Hepatocyte (in vitro differentiated cells): ENCODE data around the gene HMGB4. TPM values are rescaled to one million over a fixed set of nuclear protein-coding genes. Genes with fewer than 3 reads are reported as not detected.

Experiments
- DNase-seq: peaks from one replicate; pipeline ENCODE4 v3.0.0-alpha.2; 2016; ENCODE audit warnings: low spot score
- H2AFZ ChIP-seq: fragments of 200-600 bp; sonication (generic); 2 replicates; pipeline ENCODE4 v1.6.0; 2016; ENCODE audit warnings: antibody characterized with exemption, mild to moderate bottlenecking
- H3K27ac ChIP-seq: fragments of 200-600 bp; sonication (generic); 2 replicates; pipeline ENCODE4 v1.5.1; 2016; ENCODE audit warnings: mild to moderate bottlenecking
- H3K27me3 ChIP-seq: fragments of 200-600 bp; sonication (generic); 2 replicates; pipeline ENCODE4 v1.6.1; 2016
- H3K36me3 ChIP-seq: fragments of 200-600 bp; sonication (generic); replicated peaks from 2 replicates; pipeline ENCODE4 v1.5.1; 2016; ENCODE audit warnings: low read depth; ENCODE audit not compliant: insufficient read depth
- H3K4me1 ChIP-seq: fragments of 200-600 bp; sonication (generic); 2 replicates; pipeline ENCODE4 v1.5.1; 2016; ENCODE audit warnings: mild to moderate bottlenecking, moderate library complexity; ENCODE audit not compliant: insufficient read depth
- H3K4me2 ChIP-seq: fragments of 200-600 bp; sonication (generic); 2 replicates; pipeline ENCODE4 v1.6.0; 2016
- H3K4me3 ChIP-seq: fragments of 200-600 bp; sonication (generic); 2 replicates; pipeline ENCODE4 v1.5.1; 2016; ENCODE audit warnings: mild to moderate bottlenecking
- H3K79me2 ChIP-seq: fragments of 200-600 bp; sonication (generic); 2 replicates; pipeline ENCODE4 v1.6.0; 2017; ENCODE audit warnings: mild to moderate bottlenecking
- H3K9me2 ChIP-seq: fragments of 200-600 bp; sonication (generic); replicated peaks from 2 replicates; pipeline ENCODE4 v1.6.0; 2017; ENCODE audit warnings: mild to moderate bottlenecking; ENCODE audit not compliant: insufficient read depth
- H3K9me3 ChIP-seq: fragments of 200-600 bp; sonication (generic); 2 replicates; pipeline ENCODE4 v1.5.1; 2016; ENCODE audit warnings: low read depth, mild to moderate bottlenecking
- H4K20me1 ChIP-seq: fragments of 200-600 bp; sonication (generic); 2 replicates; pipeline ENCODE4 v1.6.0; 2016; ENCODE audit warnings: mild to moderate bottlenecking; ENCODE audit not compliant: insufficient read depth, poor library complexity, severe bottlenecking
- EZH2 ChIP-seq: fragments of 200-600 bp; sonication (generic); IDR thresholded peaks from 2 replicates; pipeline ENCODE4 v1.6.1; 2016; ENCODE audit warnings: antibody characterized with exemption, mild to moderate bottlenecking, borderline replicate concordance
- EZH2phosphoT487 ChIP-seq: fragments of 200-600 bp; sonication (generic); IDR thresholded peaks from one replicate; pipeline ENCODE4 v1.6.1; 2018; ENCODE audit warnings: antibody characterized with exemption, mild to moderate bottlenecking, low read depth, moderate library complexity; ENCODE audit not compliant: unreplicated experiment, severe bottlenecking
- WGBS: methylation state at CpG from one replicate; pipeline ENCODE4 v1.1.6; 2016; ENCODE audit warnings: low lambda C conversion rate; ENCODE audit errors: missing lambda C conversion rate; 5-methylcytosine and 5-hydroxymethylcytosine counted together
- polyA plus RNA-seq: library from polyadenylated mRNA; unstranded; fragments of >200 nt; fragmentation: Nextera tagmentation; extraction: Ambion mirVana; gene quantifications from 2 replicates; pipeline ENCODE4 v1.2.1, GENCODE V29; 2016
- total RNA-seq: library from RNA; depleted of rRNA; stranded (reverse); fragments of >200 nt; gene quantifications from 2 replicates; pipeline ENCODE4 v1.2.3, GENCODE V29; 2014
- TF ChIP-seq, protein P1 (sequence below): fragments of 200-600 bp; sonication (generic); IDR thresholded peaks from 2 replicates; pipeline ENCODE4 v1.5.1; 2016; ENCODE audit warnings: antibody characterized with exemption, mild to moderate bottlenecking; ENCODE audit not compliant: poor library complexity

Gene HMGB4, protein sequence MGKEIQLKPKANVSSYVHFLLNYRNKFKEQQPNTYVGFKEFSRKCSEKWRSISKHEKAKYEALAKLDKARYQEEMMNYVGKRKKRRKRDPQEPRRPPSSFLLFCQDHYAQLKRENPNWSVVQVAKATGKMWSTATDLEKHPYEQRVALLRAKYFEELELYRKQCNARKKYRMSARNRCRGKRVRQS
- total RNA-seq (not detected in 2 replicates), polyA plus RNA-seq (not detected in 2 replicates)

DNA sequence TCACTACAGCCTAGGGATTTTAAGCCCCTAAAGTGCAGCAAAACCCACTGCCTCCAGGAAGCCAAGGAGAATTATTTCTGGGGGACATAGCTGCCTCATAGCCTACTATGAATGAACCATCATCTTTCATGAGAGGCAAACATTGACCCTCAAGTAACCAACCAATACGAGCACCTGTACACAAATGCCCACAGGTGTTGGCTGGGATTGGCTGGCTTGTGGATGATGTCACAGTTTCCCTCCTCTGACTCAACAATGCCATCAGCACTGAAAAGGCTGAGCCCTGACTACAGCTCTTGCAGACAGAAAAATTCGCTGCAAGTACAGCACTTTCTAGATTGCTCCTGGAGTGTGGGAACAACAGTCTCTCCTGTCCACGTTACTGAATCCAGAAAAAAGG lies at the start of gene HMGB4:
Gene HMGB4, plus strand, starts transcription at position 301 of the 400 bp plus-strand sequence. CDS start 113 bp downstream, outside the sequence.
- Histone ChIP-seq H3K79me2 (no peaks in the 10 kb centered on the region), H4K20me1 (no peaks in the 10 kb centered on the region), H3K9me2 (no peaks in the 10 kb centered on the region), H3K4me1 (no peaks in the 10 kb centered on the region), H3K9me3 (no peaks in the 10 kb centered on the region), H3K27ac (no peak within 1 kb of the TSS), H3K4me3 (no peak within 1 kb of the TSS), H2AFZ (no peak within 1 kb of the TSS), H3K27me3 (no peaks in the 10 kb centered on the region), H3K36me3 (no peaks in the 10 kb centered on the region), H3K4me2 (no peak within 1 kb of the TSS)
- no peak for TF ChIP-seq EZH2
- TF ChIP-seq, protein P1, sequence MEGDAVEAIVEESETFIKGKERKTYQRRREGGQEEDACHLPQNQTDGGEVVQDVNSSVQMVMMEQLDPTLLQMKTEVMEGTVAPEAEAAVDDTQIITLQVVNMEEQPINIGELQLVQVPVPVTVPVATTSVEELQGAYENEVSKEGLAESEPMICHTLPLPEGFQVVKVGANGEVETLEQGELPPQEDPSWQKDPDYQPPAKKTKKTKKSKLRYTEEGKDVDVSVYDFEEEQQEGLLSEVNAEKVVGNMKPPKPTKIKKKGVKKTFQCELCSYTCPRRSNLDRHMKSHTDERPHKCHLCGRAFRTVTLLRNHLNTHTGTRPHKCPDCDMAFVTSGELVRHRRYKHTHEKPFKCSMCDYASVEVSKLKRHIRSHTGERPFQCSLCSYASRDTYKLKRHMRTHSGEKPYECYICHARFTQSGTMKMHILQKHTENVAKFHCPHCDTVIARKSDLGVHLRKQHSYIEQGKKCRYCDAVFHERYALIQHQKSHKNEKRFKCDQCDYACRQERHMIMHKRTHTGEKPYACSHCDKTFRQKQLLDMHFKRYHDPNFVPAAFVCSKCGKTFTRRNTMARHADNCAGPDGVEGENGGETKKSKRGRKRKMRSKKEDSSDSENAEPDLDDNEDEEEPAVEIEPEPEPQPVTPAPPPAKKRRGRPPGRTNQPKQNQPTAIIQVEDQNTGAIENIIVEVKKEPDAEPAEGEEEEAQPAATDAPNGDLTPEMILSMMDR, result no peak
- no peak for TF ChIP-seq EZH2phosphoT487
- 91% methylated on average over 3 of the region's 3 CpGs for WGBS
- no peak for DNase-seq

- H3K9me3 ChIP-seq, result no peaks in the 10 kb centered on the region
- 82% methylated on average over 2 of the region's 2 CpGs for WGBS
- H4K20me1 ChIP-seq, result no peaks in the 10 kb centered on the region
- TF ChIP-seq EZH2 (no peak), EZH2phosphoT487 (no peak)
- TF ChIP-seq, protein P1, result no peak
- H3K27me3 ChIP-seq, result no peaks in the 10 kb centered on the region
- H3K9me2 ChIP-seq, result no peaks in the 10 kb centered on the region
- H3K27ac ChIP-seq, result no peak overlapping the region
- H3K4me2 ChIP-seq, result no peak overlapping the region
- H3K79me2 ChIP-seq, result no peaks in the 10 kb centered on the region
- no peaks in the 10 kb centered on the region for H3K36me3 ChIP-seq
- DNase-seq, result no peak
- H3K4me3 ChIP-seq, result no peak overlapping the region
- no peak overlapping the region for H2AFZ ChIP-seq
- H3K4me1 ChIP-seq, result peaks cover 6% of the 10 kb centered on the region
Measured at GRCh38 chr1:33814166-33814565, 49.7 kb upstream of the HMGB4 start.

DNA sequence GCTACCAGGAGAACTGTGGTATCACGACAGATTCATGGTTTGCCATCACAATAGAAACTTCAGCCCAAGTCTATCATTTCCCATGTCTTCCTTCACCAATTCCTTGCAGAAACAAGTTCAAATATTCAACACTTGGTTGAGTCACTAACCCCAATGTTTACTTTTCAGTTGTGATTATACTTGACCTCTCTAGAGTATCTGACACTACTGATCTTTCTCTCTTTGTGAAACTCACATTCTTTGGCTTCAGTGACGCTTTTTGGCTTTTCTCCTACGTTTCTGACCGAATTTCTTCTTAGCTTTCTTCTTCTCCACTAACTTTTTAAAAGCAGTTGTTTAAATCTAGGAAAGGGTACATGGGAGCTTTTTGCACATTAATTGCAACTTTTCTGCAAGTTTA lies 48.8 kb upstream of the HMGB4 start:
- Histone ChIP-seq H3K4me3 (no peak overlapping the region), H2AFZ (no peak overlapping the region), H3K27ac (no peak overlapping the region), H3K4me2 (no peak overlapping the region), H3K36me3 (no peaks in the 10 kb centered on the region), H3K79me2 (no peaks in the 10 kb centered on the region), H3K27me3 (no peaks in the 10 kb centered on the region), H3K4me1 (peaks cover 6% of the 10 kb centered on the region), H3K9me2 (no peaks in the 10 kb centered on the region), H4K20me1 (no peaks in the 10 kb centered on the region), H3K9me3 (no peaks in the 10 kb centered on the region)
- DNase-seq, result no peak
- TF ChIP-seq EZH2phosphoT487 (no peak), EZH2 (no peak)
- TF ChIP-seq, protein P1, result no peak
- WGBS, result 56% methylated on average over 4 of the region's 4 CpGs
